GM18502 (cell line): ENCODE results near the gene TTC3.

Source experiments
- ATAC-seq: cut with Tn5 transposase; IDR thresholded peaks from one replicate; pipeline ENCODE4 v1.9.1; 2021; ENCODE audit warnings: mild to moderate bottlenecking; ENCODE audit not compliant: unreplicated experiment, poor library complexity

The TTC3 gene

DNA sequence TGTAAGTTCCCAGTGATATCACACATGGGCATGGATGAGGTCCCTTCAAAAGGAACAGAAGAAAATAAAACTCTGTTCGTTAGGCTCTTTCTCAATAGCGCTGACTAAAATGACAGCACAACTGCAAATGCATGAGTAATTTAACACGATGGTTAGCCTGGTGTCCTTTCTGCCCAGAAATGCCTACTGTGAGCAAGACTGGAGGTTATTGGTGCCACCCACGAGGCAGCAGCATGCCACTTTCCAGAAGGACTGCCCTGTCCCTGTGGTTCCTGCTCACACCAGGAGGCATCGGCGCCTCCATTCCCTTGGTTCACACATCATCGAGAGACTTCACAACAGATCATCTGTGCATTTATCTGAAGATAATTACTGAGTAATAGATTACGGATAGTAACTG lies 167.9 kb downstream of the TTC3 start:
- ATAC-seq: no peak

DNA sequence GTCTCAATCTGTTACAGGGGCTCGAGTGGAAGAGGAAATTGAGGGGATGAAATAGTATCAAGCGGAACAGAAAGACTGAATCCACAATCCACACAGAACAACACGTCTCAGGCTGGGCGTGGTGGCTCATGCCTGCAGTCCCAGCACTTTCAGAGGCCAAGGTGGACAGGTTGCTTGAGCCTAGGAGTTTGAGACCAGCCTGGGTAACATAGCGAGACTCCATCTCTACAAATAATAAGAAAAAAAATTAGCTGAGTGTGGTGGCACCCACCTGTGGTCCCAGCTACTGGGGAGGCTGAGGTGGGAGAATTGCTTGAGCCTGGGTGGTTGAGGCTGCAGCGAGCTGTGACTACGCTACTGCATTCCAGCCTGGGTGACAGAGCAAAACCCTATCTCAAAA lies 168.4 kb downstream of the TTC3 start:
- no peak for ATAC-seq

DNA sequence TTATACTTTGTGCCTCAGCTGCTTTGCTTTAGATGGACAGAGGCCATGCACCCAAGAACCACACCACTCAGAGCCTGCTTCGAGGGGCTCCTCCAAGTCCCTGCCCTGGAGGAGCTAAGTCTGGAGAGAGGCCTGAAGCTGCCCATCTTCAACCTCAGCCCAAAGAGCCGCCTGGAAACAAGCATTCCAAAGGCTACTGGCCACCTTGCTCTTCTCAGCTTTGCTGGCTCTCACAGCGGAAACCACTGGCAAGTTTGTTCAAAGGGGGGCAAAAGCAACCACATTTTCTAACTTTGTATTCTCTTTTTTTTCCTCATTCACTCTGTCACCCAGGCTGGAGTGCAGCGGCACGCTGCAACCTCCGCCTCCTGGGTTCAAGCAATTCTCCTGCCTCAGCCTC lies 170.9 kb downstream of the TTC3 start:
- ATAC-seq: no peak

- ATAC-seq: no peak
Measured at GRCh38 chr21:37244501-37245095, 171.5 kb downstream of the TTC3 start.

DNA sequence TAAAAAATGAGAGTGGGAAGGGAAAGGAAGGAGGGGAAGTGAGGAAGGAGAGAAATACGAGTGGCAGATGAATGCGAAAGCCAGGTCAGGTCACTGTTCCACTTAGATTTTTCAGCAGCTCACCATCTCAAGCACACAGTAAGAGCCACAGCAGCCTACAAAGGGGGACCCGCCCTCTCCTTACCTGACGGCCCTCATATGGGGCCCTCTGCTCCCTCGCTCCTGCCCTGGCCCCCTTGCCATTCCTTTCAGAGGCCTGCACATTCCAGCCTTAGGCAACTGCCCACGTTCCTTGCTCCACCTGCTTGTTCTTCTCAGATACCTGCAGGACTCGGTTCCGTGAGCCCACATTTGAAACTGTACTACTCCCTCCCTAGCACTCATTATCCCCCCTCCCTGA lies 172.1 kb downstream of the TTC3 start:
- ATAC-seq: no peak

DNA sequence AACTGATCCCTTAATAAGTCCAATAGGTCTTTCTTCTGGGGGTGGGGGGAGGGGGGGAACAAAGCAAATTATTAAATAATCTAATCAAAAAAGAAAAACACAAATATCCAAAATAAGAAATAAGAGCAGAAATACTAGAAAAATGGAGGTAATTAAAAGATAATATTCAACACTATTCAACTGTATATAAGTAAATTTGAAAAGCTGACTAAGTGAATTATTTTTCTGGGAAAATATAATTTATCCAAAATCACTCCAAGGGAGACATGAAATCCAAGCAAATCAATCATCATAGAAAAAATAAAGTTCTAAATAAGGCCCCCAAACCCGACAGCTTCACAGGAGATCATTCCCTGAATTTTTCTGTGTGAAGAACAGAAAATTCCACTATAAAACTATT lies 175.2 kb downstream of the TTC3 start:
- ATAC-seq: no peak

DNA sequence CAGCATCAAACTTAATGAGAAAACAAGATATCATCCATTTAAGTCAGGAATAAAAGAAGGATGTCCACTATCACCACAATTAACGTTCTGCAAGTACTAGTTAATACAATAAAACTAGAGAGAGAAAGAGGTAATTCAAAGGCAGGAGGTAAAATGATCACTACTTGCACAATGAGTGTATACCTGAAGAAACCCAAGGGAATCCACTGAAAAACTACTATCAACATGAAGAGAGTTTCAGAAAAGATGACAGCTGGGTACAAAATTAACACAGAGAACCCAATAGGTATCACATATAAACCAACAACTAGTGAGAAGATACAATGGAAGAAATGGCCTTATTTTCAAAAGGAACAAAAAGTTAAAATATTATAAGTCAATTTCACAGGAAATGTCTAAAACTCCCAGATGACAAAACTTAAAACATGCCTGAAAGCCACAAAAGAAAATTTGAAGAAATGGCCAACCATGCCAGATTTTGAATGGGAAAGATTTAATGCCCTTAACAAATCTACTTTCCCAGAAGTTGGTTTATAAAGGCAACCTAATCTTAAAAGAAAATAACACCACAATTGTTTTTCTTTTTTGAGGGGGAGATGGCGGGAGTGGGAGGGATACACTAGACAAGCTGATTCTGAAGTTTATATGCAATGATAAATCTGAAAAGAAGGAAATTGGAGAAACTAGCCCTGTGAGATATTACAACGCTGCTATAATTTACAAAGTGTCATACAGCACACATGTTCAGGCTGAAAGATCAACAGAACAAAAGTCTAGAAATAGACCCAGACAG lies 176.3 kb downstream of the TTC3 start:
- no peak for ATAC-seq

DNA sequence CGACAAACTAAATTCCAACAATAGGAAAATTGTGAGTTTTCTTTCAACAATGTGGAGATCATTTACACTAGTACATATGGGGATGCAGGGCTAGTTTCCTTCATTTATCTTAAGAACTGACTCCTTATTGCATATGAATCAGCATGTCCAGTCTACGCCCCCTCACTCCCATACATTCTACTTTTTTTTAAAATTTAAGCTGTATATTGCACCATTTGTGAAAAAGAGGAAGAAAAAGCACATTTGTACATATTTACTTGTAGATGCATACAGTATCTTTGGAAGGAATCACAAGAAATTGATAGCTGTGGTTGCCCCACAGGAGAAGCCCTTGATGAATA lies 178.2 kb downstream of the TTC3 start:
- no peak for ATAC-seq
